Endothelial cell of umbilical vein (primary cell): Measurements from ENCODE around the gene MLPH. TPM values are rescaled to one million over a fixed set of nuclear protein-coding genes. Genes with fewer than 3 reads are reported as not detected.

ENCODE experiments used
- Bru-seq: library from RNA; stranded (reverse); fragments of 400-500 nt; gene quantifications from one replicate; lab custom pipeline; 2021; lab: Mats Ljungman, UMichigan
- BruChase-seq, 2 experiments: library from RNA; stranded (reverse); fragments of 400-500 nt; gene quantifications; one replicate each; lab custom pipeline; 2021; lab: Mats Ljungman, UMichigan
- BruUV-seq: library from RNA; stranded (reverse); fragments of 400-500 nt; replicated peaks from 2 replicates; lab custom pipeline; 2021; lab: Mats Ljungman, UMichigan
- CTCF ChIA-PET: fragments of 300-600, 350-600 bp; sonication (Branson Sonifier 250); formaldehyde crosslinking; loops from one replicate; lab custom pipeline; 2021; ENCODE audit warnings: antibody characterized with exemption, inconsistent platforms; lab: Charles Lee
- POLR2A ChIA-PET: fragments of 300-600, 350-600 bp; sonication (Branson Sonifier 250); formaldehyde crosslinking; loops from one replicate; lab custom pipeline; 2021; ENCODE audit warnings: antibody characterized with exemption, inconsistent platforms; lab: Charles Lee
- DNase-seq: peaks from one replicate; pipeline ENCODE4 v3.0.0-alpha.2; 2011; ENCODE audit warnings: low read depth, low spot score
- FAIRE-seq: peaks from 2 replicates; lab custom pipeline; 2011; peaks lifted over from hg19 to GRCh38; lab: Jason Lieb, UNC
- H2AFZ ChIP-seq: 2 replicates; pipeline ENCODE4 v1.6.0; 2012; ENCODE audit warnings: low read depth, low read length, control low read depth, inconsistent platforms
- H3K27ac ChIP-seq: 2 replicates; pipeline ENCODE4 v1.5.1; 2011; ENCODE audit warnings: low read depth, mild to moderate bottlenecking, control low read depth, low read length, moderate library complexity; ENCODE audit not compliant: insufficient read depth
- H3K27me3 ChIP-seq, 2 experiments: 2 replicates each; pipeline versions ENCODE4 v1.6.0 to v1.6.1; 2011; ENCODE audit warnings: low read length in 2 of 2, mixed read lengths in 1 of 2; ENCODE audit not compliant: control insufficient read depth in 2 of 2, insufficient read depth in 2 of 2
- H3K36me3 ChIP-seq, 2 experiments: 2 replicates in 1 of 2; 3 replicates in 1 of 2; pipeline ENCODE4 v1.5.1; 2011; ENCODE audit warnings: low read length in 2 of 2, mild to moderate bottlenecking in 1 of 2, moderate library complexity in 1 of 2; ENCODE audit not compliant: control insufficient read depth in 2 of 2, insufficient read depth in 2 of 2; ENCODE audit errors: extremely low read depth in 1 of 2
- H3K4me1 ChIP-seq: 3 replicates; pipeline ENCODE4 v1.5.1; 2011; ENCODE audit warnings: mild to moderate bottlenecking, low read length; ENCODE audit not compliant: control insufficient read depth, insufficient read depth; ENCODE audit errors: extremely low read depth
- H3K4me2 ChIP-seq: 2 replicates; pipeline ENCODE4 v1.6.1; 2011; ENCODE audit warnings: low read length, control low read depth, mixed read lengths; ENCODE audit not compliant: insufficient read depth
- H3K4me3 ChIP-seq, 3 experiments: fragments of 200-600 bp in 1 of 3; sonication (generic), shearing (Covaris generic) in 1 of 3; replicated peaks in 1 of 3; 2 replicates each; pipeline ENCODE4 v1.5.1; 2011 to 2016; ENCODE audit warnings: control low read depth in 3 of 3, low read length in 3 of 3, mild to moderate bottlenecking in 2 of 3, inconsistent platforms in 1 of 3, low read depth in 1 of 3, moderate library complexity in 1 of 3; ENCODE audit not compliant: insufficient read depth in 1 of 3
- H3K79me2 ChIP-seq: 2 replicates; pipeline ENCODE4 v1.6.0; 2012; ENCODE audit warnings: low read length, inconsistent platforms; ENCODE audit not compliant: control insufficient read depth, insufficient read depth
- H3K9ac ChIP-seq: replicated peaks from 2 replicates; pipeline ENCODE3; 2011; ENCODE audit warnings: low read length, control low read depth; ENCODE audit not compliant: insufficient read depth; ENCODE audit errors: extremely low read depth
- H3K9me1 ChIP-seq: replicated peaks from 3 replicates; pipeline ENCODE4 v1.6.0; 2011; ENCODE audit warnings: mild to moderate bottlenecking, low read length; ENCODE audit not compliant: control insufficient read depth, insufficient read depth; ENCODE audit errors: extremely low read depth
- H3K9me3 ChIP-seq: replicated peaks from 2 replicates; pipeline ENCODE4 v1.5.1; 2012; ENCODE audit warnings: low read length, inconsistent platforms; ENCODE audit not compliant: control insufficient read depth, insufficient read depth
- H4K20me1 ChIP-seq: replicated peaks from 2 replicates; pipeline ENCODE3; 2011; ENCODE audit warnings: mild to moderate bottlenecking, low read length; ENCODE audit not compliant: control insufficient read depth, insufficient read depth; ENCODE audit errors: extremely low read depth
- CTCF ChIP-seq, 2 donors: IDR thresholded peaks; 1 replicate in 1 of 2; 2 replicates in 1 of 2; pipeline ENCODE4 v1.5.1; 2011; ENCODE audit warnings: low read length in 2 of 2, mild to moderate bottlenecking in 2 of 2, moderate library complexity in 2 of 2, control low read depth in 1 of 2, inconsistent platforms in 1 of 2, low read depth in 1 of 2; ENCODE audit not compliant: insufficient read depth in 1 of 2; ENCODE audit errors: extremely low read depth in 1 of 2
- EZH2 ChIP-seq: IDR thresholded peaks from 2 replicates; pipeline ENCODE4 v1.6.1; 2012; ENCODE audit warnings: borderline replicate concordance, low read depth, mild to moderate bottlenecking, moderate library complexity, low read length, inconsistent platforms; ENCODE audit not compliant: severe bottlenecking
- FOS ChIP-seq: IDR thresholded peaks from 2 replicates; pipeline ENCODE4 v1.6.1; 2011; ENCODE audit warnings: mild to moderate bottlenecking, low read length, moderate library complexity, borderline replicate concordance; ENCODE audit not compliant: insufficient read depth
- GATA2 ChIP-seq: IDR thresholded peaks from 2 replicates; pipeline ENCODE4 v1.7.0; 2011; ENCODE audit warnings: low read depth, mild to moderate bottlenecking, moderate library complexity, mixed read lengths, low read length; ENCODE audit not compliant: insufficient read length, insufficient read depth
- JUN ChIP-seq: IDR thresholded peaks from 2 replicates; pipeline ENCODE4 v1.6.1; 2011; ENCODE audit warnings: borderline replicate concordance, low read depth; ENCODE audit not compliant: insufficient read length, insufficient read depth
- MAX ChIP-seq: IDR thresholded peaks from 2 replicates; pipeline ENCODE4 v1.6.1; 2011; ENCODE audit not compliant: insufficient read depth, insufficient read length
- MYC ChIP-seq: IDR thresholded peaks from one replicate; pipeline ENCODE4 v1.6.1; 2011; ENCODE audit warnings: mild to moderate bottlenecking, low read depth, low read length
- POLR2A ChIP-seq: IDR thresholded peaks from 2 replicates; pipeline ENCODE4 v1.6.1; 2012; ENCODE audit warnings: low read depth, mild to moderate bottlenecking, control low read depth, low read length
- POLR2AphosphoS5 ChIP-seq: IDR thresholded peaks from 2 replicates; pipeline ENCODE4 v1.6.1; 2012; ENCODE audit warnings: low read depth, mild to moderate bottlenecking, control low read depth, low read length, moderate library complexity; ENCODE audit not compliant: insufficient read depth
- dilution Hi-C: fragments of 300-500 bp; cut with MboI; formaldehyde crosslinking; loops from one replicate; pipeline ENCODE4 v1.15.0; 2019; ENCODE audit warnings: low sequenced_read_pairs; ENCODE audit not compliant: extremely low pct_ligation_motif_present
- intact Hi-C: fragments of 100-400 bp; cut with micrococcal nuclease; formaldehyde crosslinking; loops from one replicate; pipeline ENCODE4 v1.10.0; 2022
- long read RNA-seq: library from polyadenylated mRNA; stranded (forward); transcript quantifications from one replicate; pipeline ENCODE4 v2.0.0, GENCODE V29; 2021
- polyA minus RNA-seq, 3 experiments: library from RNA; depleted of rRNA, polyadenylated mRNA; stranded (reverse); fragments of >200 nt; gene quantifications; 1 replicate in 1 of 3; 2 replicates in 2 of 3; pipeline ENCODE4 v1.2.3, GENCODE V29; 2011
- polyA plus RNA-seq, 4 experiments: library from polyadenylated mRNA; depleted of rRNA in 3 of 4; stranded (reverse) in 3 of 4; unstranded in 1 of 4; fragments of >200 nt; gene quantifications; 2 replicates each; pipeline versions ENCODE4 v1.2.1 to v1.2.3, GENCODE V29; 2011 to 2012; ENCODE audit warnings: missing spikeins in 1 of 4
- total RNA-seq: library from RNA; stranded (reverse); gene quantifications from 2 replicates; pipeline ENCODE4 v1.2.3, GENCODE V29; 2021

Gene MLPH, protein sequence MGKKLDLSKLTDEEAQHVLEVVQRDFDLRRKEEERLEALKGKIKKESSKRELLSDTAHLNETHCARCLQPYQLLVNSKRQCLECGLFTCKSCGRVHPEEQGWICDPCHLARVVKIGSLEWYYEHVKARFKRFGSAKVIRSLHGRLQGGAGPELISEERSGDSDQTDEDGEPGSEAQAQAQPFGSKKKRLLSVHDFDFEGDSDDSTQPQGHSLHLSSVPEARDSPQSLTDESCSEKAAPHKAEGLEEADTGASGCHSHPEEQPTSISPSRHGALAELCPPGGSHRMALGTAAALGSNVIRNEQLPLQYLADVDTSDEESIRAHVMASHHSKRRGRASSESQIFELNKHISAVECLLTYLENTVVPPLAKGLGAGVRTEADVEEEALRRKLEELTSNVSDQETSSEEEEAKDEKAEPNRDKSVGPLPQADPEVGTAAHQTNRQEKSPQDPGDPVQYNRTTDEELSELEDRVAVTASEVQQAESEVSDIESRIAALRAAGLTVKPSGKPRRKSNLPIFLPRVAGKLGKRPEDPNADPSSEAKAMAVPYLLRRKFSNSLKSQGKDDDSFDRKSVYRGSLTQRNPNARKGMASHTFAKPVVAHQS
- total RNA-seq: not detected in 2 replicates
- polyA plus RNA-seq: not detected in 2 replicates
- not detected in 2 replicates for polyA plus RNA-seq (2011; cell fraction: cytosol; rRNA removed)
- 0.20 TPM in 1 of 2 replicates, not detected in the other for polyA plus RNA-seq (2011; cell fraction: nucleus; rRNA removed)
- not detected in 2 replicates for polyA plus RNA-seq (2012)
- not detected in 2 replicates for polyA minus RNA-seq
- polyA minus RNA-seq (2011; cell fraction: cytosol; rRNA and poly(A)+ RNA removed): not detected
- not detected in 2 replicates for polyA minus RNA-seq (2011; cell fraction: nucleus; rRNA and poly(A)+ RNA removed)
- Bru-seq, nascent RNA: percentile 4 among the genes with signal in this experiment
- percentile 7 among the genes with signal in this experiment for BruChase-seq, experiment 1, labeled RNA remaining after a 6-hour chase
- percentile 5 among the genes with signal in this experiment for BruChase-seq, experiment 2, labeled RNA remaining after a 2-hour chase
- long read RNA-seq: 0 reads

DNA sequence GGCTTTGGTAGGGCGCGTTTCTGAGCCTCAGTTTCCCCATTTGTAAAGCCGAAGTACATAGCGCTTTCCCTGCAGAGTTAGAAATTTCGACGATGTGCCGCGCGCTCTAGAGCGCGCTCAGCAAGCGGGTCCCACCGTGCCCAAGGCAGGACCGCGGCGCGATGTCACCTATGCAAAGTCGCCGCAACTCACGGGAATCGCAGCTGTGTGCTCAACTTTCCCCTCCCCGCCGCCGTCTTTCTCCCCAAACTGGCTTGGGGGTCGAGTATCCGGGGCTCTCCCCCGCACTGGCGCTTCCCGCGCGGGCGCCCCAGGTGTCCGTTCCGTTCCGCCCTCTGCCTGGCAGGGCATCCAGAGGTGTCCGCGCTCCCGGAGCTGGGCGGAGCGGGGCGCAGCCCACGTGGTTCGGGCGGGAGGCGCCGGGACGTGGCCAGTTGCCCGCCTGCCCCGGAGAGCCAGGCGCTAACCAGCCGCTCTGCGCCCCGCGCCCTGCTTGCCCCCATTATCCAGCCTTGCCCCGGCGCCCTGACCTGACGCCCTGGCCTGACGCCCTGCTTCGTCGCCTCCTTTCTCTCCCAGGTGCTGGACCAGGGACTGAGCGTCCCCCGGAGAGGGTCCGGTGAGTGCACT is at the start of gene MLPH:
TSS of gene MLPH (plus strand) at position 433 of the 630 bp plus-strand sequence. CDS start 6,176 bp downstream, outside the sequence.
- Histone ChIP-seq H3K27ac (no peak within 1 kb of the TSS), H3K9me3 (peaks cover 3% of the 10 kb centered on the region), H3K27me3 (peaks cover 45 to 55% of the 10 kb centered on the region in 2 experiments), H4K20me1 (peaks cover 2% of the 10 kb centered on the region), H3K9me1 (no peaks in the 10 kb centered on the region), H3K79me2 (no peaks in the 10 kb centered on the region), H3K9ac (no peak within 1 kb of the TSS), H2AFZ (no peak within 1 kb of the TSS), H3K4me3 (no peak within 1 kb of the TSS), H3K4me2 (no peak within 1 kb of the TSS), H3K36me3 (no peaks in the 10 kb centered on the region), H3K4me1 (no peaks in the 10 kb centered on the region)
- POLR2A ChIA-PET: no interaction called here
- FAIRE-seq: no peak
- DNase-seq: no peak
- CTCF ChIA-PET: interaction anchor here (1.0 kb wide), 2 partner anchors 12 to 16 kb away, joined by 3 to 5 read pairs; no protein-coding TSS in a partner anchor
- dilution Hi-C loops (no loop called here), intact Hi-C loops (loop anchor here (1.0 kb wide), 1 partner anchor 40 kb away; no protein-coding TSS in a partner anchor)
- TF ChIP-seq EZH2 (peak; percentile 71), POLR2A (no peak)
- BruUV-seq: no TSS peak

DNA sequence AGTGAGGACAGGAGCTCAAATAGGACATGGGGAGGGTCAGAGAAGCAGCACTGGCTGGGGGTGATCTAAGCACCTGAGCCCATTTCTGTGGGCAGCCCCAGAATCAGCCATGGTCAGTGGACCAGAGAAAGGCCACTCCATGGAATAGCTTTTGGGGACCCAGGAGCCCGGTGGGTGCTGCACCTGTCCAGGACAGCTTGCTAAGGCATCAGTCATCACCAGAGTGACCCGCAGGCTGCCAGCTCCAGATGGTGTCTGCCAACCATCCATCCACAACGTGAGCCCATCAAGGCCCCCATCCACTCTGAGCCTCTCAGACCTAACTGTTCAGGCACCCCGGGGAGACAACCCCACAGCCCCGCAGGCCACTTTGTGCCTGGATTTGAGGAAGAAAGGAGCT is 49.5 kb upstream of the MLPH start:
- no peak overlapping the region for H3K4me2 ChIP-seq
- H3K27me3 ChIP-seq: peaks cover 24 to 34% of the 10 kb centered on the region in 2 experiments
- dilution Hi-C loops (no loop called here), intact Hi-C loops (no loop called here)
- TF ChIP-seq CTCF (IDR thresholded peaks at IDR 0.05; ENCODE audit: extremely low read depth in 1 of 2, insufficient read depth in 1 of 2, low read depth in 1 of 2, low read length in 2 of 2) (no peak), MYC (no peak), GATA2 (no peak), FOS (no peak), POLR2A (no peak), MAX (no peak), POLR2AphosphoS5 (no peak), JUN (no peak), EZH2 (no peak)
- no peak overlapping the region for H3K27ac ChIP-seq
- ChIA-PET CTCF (no interaction called here), POLR2A (no interaction called here)
- H3K79me2 ChIP-seq: no peaks in the 10 kb centered on the region
- H3K4me3 ChIP-seq: no peak overlapping the region
- H3K9me3 ChIP-seq: no peaks in the 10 kb centered on the region
- no TSS peak for BruUV-seq
- no peaks in the 10 kb centered on the region for H3K9me1 ChIP-seq
- H3K4me1 ChIP-seq: peaks cover 4% of the 10 kb centered on the region
- no peaks in the 10 kb centered on the region for H4K20me1 ChIP-seq
- no peak for FAIRE-seq
- H2AFZ ChIP-seq: no peak overlapping the region
- H3K9ac ChIP-seq: no peak overlapping the region
- no peak for DNase-seq
- H3K36me3 ChIP-seq: no peaks in the 10 kb centered on the region
